HG02970 (cell line): ENCODE results near the gene TIA1.
A peak's percentile ranks its signal among the peaks of the same experiment; 100 is the strongest.
"Not testable (repeated sequence)": the region's sequence is repeated elsewhere in the genome, so short reads cannot be mapped to it uniquely, and the experiment has no call there.

ENCODE experiments used
- ATAC-seq: cut with Tn5 transposase; IDR thresholded peaks from one replicate; pipeline ENCODE4 v1.9.1; 2021; ENCODE audit warnings: mild to moderate bottlenecking, moderate library complexity, moderate number of reproducible peaks; ENCODE audit not compliant: unreplicated experiment, low FRiP score

TIA1 gene, protein sequence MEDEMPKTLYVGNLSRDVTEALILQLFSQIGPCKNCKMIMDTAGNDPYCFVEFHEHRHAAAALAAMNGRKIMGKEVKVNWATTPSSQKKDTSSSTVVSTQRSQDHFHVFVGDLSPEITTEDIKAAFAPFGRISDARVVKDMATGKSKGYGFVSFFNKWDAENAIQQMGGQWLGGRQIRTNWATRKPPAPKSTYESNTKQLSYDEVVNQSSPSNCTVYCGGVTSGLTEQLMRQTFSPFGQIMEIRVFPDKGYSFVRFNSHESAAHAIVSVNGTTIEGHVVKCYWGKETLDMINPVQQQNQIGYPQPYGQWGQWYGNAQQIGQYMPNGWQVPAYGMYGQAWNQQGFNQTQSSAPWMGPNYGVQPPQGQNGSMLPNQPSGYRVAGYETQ

DNA sequence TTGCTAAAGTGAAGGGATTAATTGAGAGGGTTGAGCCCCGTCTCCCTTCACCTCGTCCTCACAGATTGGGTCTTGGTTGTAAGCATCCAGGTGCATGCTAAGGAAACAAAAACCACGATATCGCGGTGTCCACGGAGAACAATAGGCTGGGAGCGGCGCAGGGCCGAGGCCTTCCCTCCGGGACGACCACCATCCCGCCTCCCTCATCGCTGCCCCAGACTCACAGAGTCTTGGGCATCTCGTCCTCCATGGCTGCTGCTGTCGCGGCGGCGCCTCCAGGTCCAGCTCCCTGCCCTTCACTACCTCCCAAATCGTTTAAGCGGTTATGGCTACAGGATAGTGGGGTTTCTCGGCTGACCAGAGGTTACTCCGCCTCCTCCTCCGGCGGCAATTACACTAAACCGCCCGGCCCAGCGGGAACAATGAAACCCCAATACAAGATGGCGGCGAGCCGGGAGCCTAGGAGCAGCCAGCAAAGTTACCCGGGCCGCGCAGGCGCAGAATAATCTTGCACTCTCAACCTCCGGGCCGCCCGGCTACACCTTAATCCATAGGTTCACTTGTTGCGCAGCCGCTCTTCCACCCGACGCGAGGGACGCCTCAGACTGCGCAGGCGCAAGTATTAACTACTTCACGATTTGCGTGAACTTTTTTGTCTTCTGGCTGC is at the start of gene TIA1:
Gene TIA1, minus strand, starts transcription at position 448 of the 667 bp plus-strand sequence. Its CDS starts 198 bp downstream, at position 250.
- ATAC-seq: peak; percentile 96

DNA sequence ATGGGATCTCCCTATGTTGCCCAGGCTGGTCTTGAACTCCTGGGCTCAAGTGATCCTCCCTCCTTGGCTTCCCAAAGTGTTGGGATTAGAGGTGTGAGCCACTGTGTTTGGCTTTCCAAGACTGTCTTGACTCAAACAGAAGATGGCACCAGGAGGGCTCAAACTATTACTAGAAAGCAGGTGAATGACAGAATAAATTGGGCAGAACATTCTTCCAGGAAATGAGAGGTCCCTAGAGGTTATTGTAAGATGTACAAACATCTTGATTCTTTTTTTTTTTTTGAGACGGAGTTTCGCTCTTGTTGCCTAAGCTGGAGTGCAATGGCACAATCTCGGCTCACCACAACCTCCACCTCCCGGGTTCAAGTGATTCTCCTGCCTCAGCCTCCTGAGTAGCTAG is 49.4 kb upstream of the TIA1 start:
- ATAC-seq: not testable (repeated sequence)

DNA sequence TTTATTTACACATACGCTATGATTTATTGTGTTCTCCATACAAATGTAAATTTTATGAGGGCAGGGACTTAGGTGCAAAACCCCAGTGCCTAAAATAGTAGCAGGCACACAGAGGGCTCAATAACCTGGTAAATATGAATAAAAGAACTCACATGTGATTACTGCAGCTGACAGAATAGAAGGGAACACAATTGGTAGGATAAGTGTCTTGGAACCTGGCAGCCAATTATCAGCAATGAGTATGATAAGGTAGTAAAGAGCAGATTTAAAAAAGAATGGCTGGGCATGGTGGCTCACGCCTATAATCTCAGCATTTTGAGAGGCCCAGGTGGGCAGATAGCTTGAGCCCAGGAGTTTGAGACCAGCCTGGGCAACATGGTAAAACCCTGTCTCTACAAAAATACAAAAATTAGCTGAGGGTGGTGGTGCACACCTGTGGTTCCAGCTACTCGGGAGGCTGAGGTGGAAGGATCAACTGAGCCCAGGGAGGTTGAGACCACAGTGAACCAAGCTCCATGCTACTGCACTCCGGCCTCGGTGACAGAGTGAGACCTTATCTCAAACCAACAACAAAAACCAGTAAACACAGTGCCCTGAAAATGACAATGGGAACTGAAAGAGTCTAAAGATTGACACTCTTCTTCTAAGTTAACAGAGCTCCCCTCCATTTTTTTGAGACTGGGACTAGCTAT is 35.2 kb upstream of the TIA1 start:
- ATAC-seq: no peak

DNA sequence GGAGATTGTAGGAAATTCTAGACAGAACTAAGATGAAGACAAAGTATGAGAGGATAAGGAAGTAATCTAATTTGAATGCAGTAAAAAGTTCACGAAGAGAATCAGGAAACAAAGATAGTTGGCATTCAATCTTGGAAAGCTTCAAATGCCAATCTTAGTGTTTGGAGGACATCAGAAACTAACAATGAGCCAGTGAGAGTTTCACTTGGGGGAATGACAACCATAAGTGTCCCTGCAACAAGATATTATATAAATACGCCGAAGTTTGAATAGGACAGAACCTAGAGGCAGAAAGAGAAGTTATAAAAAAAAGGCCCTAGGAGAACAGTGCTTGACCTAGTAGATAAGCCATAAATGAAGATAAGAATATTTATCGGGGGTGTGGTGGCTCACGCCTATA is 34.0 kb upstream of the TIA1 start:
- no peak for ATAC-seq

GRCh38 chr2:70280242-70280798 is 31.9 kb upstream of the TIA1 start:
- ATAC-seq: no peak

GRCh38 chr2:70270323-70270722 is 21.9 kb upstream of the TIA1 start:
- ATAC-seq: no peak

DNA sequence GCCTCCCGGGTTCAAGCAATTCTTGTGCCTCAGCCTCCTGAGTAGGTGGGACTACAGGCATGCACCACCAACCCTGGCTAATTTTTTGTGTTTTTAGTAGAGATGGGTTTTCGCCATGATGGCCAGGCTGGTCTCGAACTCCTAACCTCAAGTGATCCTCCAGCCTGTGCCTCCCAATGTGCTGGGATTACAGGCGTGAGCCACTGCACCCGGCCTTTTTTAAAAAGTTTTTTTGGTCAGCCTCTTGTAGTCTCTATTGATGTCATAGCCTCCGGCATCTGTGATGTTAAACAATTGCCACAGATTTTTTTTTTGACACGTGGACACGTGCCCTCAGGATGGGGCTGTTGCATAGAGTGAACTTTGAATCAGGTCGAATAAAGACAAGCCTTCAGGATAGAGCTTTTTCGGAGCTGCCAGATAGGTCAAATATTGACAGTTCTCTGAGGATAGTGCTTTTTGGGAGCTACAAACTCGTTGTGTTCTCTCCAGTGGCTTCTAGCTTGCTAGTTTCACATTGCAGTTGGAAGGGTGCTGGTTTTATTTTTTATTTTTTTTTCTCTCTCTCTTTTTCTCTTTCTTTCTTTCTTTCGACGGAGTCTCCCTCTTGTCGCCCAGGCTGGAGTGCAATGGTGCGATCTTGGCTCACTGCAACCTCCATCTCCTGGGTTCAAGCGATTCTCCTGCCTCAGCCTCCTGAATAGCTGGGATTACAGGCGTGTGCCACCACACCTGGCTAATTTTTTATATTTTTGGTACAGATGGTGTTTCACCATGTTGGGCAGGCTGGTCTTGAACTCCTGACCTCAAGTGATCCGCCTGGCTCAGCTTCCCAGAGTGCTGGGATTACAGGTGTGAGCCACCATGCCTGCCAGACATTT is 21.2 kb upstream of the TIA1 start:
- ATAC-seq: not testable (repeated sequence)

DNA sequence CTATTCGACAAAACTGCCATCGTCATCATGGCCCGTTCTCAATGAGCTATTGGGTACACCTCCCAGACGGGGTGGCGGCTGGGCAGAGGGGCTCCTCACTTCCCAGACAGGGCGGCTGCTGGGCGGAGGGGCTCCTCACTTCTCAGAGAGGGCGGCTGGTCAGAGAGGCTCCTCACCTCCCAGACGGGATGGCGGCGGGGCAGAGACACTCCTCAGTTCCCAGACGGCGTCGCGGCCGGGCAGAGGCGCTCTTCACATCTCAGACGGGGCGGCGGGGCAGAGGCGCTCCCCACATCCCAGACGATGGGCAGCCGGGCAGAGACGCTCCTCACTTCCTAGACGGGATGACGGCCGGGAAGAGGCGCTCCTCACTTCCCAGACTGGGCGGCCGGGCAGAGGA is 18.5 kb upstream of the TIA1 start:
- not testable (repeated sequence) for ATAC-seq

DNA sequence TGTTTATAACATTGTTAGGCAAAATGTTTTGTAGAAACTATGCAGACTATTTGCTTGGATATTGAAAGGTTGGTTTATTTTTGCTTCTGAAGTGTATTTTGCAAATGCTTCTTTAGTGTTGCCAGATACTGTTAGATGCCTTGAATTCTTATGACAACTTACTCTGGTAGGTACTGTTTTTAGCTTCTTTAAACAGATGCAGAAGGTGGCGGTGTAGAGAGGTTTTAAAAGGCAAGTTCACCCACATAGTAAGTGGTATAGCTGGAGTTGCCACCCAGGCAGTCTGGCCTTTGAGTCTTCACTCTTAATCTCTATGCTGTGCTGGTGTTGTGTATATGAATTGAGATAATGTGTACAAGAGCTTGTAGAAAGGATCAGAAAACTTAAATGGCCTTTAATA is 13.1 kb upstream of the TIA1 start:
- ATAC-seq: no peak

GRCh38 chr2:70258532-70258875 is 10.1 kb upstream of the TIA1 start:
- ATAC-seq: no peak

- ATAC-seq: no peak
Measured at GRCh38 chr2:70255637-70256314, 7.3 kb upstream of the TIA1 start.

DNA sequence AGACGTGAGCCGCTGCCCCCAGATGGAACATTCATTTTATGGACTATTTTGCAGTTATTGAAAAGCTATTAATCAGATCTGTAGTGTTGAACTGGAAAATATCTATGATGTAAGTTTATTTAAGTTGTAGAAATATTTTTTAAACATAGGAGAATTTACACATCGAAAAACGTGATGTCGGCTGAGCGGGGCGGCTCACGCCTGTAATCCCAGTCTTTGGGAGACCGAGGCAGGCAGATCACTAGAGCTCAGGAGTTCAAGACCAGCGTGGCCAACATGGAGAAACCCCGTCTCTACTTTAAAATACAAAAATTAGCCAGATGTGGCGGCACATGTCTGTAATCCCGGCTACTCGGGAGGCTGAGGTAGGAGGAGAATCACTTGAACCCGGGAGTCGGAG is 2.0 kb upstream of the TIA1 start:
- ATAC-seq: no peak

GRCh38 chr2:70247364-70248180 is 856 bp downstream of the TIA1 start:
- no peak for ATAC-seq

DNA sequence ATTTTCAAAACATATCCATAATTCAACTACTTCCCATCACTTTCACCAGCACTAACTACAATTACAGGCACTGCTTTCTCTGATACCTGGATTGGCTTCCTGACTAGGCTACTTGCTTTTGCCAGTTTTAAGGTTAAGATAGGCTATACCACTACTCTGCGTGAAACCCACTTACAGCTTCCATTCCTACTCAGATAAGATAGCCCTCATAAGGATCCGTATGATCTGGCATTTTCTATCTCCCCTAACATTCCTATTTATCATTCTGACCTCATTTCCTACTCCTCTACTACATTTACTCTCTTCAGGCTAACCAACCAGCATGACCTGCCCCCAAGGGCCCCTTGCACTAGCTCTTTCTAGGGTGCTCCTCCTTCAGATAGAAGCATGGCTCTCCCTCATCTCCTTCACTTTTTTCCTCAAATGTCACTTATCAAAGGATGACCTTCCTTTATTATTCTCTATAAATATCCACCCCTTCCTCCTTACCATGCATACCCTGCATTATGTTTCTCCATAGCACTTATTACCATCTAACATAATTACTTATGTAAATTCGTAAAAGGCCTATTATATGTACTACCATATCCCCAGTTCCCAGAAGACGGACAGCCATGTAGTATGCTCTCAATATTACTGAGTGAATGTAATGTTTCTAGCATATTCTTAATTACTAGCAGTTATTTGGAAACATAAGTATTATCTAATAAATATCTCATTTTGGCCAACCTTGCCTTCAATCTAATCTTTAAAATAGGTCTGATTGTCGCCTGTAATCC is 4.4 kb downstream of the TIA1 start:
- ATAC-seq: no peak

- no peak for ATAC-seq
Measured at GRCh38 chr2:70242552-70242951, 5.9 kb downstream of the TIA1 start.

DNA sequence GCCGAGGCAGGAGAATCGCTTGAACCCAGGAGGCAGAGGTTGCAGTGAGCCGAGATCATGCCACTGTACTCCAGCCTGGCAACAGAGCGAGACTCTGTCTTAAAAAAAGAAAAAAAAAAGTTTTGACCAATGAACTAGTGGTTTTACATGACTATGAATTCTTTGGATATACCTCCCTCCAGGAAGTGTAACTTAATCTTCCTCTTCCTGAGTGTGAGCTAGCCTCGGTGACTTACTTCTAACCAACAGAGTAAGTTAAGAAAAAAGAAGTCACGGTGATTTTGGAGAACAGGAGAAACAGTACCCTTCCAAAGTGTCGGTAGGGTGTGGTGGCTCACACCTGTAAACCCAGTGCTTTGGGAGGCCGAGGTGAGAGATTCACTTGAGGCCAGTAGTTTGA is 7.1 kb downstream of the TIA1 start:
- ATAC-seq: no peak

DNA sequence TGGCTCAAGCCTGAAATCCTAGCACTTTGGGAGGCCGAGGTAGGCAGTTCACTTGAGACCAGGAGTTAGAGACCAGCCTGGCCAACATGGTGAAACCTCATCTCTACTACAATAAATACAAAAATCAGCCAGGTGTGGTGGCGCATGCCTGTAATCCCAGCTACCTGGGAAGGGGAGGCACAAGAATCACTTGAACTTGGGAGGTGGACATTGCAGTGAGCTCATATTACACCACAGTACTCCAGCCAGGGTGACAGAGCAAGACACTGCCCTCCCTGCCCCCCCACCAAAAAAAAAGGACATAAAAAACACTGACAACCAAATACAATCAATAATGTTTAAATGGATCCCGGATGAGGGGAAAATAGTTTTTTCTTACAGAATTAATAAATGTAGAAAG is 7.8 kb downstream of the TIA1 start:
- ATAC-seq: no peak

GRCh38 chr2:70233926-70234325 is 14.5 kb downstream of the TIA1 start:
- ATAC-seq: no peak
